Measurements from ENCODE around the gene ARHGEF7.

DNA sequence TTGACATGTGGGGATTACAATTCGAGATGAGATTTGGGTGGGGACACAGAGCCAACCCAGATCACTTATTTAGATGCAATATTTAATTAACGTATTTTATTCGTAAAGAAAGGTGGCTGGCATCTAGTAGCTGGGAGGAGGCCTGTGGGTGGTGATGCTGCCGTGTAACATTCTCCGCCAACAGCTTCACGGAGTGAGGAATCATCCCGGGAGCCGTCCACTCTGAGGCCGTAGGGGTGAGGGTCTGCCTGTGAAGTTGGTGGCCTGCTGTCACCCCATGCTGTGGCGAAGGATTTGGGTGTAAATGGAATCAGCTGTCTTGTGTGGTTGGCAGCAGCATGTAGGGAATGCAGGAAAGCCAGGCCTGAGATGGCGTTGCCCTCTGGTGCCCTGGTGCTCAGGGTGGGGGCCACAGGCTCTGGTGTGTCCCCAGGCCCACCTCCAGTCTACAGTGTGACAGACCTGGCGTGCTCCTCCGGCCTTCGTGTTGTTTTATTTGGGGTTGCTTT, 202.0 kb downstream of the ARHGEF7 start:
- TF ChIP-seq, protein P1, sequence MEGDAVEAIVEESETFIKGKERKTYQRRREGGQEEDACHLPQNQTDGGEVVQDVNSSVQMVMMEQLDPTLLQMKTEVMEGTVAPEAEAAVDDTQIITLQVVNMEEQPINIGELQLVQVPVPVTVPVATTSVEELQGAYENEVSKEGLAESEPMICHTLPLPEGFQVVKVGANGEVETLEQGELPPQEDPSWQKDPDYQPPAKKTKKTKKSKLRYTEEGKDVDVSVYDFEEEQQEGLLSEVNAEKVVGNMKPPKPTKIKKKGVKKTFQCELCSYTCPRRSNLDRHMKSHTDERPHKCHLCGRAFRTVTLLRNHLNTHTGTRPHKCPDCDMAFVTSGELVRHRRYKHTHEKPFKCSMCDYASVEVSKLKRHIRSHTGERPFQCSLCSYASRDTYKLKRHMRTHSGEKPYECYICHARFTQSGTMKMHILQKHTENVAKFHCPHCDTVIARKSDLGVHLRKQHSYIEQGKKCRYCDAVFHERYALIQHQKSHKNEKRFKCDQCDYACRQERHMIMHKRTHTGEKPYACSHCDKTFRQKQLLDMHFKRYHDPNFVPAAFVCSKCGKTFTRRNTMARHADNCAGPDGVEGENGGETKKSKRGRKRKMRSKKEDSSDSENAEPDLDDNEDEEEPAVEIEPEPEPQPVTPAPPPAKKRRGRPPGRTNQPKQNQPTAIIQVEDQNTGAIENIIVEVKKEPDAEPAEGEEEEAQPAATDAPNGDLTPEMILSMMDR (IDR thresholded peaks at IDR 0.05): no peak
- no peak for TF ChIP-seq POLR2A (IDR thresholded peaks at IDR 0.05)
- TF ChIP-seq POLR2AphosphoS5 (IDR thresholded peaks at IDR 0.05): no peak
